ENCODE results near the gene REL.
"Not testable (repeated sequence)": the region's sequence is repeated elsewhere in the genome, so short reads cannot be mapped to it uniquely, and the experiment has no call there.

REL gene

DNA sequence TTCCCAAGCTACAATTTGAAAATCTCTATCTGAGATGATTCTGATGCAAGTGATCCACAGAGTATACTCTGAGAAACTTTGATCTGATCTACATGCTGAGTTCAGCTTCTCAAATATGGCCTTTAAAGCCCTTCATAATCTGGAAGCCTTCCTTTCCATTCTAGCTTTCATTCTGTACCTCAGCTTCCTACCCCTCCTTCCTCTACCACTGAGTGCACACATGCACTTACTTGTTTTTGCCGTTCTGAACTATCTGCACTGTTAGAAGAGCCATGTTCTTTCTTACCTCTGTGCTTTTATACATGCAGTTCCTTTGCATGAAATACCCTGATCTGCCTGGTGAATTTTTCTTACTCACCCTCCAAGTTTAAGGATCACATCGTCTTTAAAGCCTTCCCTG, 25.0 kb downstream of the REL start:
- in situ Hi-C loops (cut with MboI; ENCODE audit: low sequenced_read_pairs) = no loop called here

DNA sequence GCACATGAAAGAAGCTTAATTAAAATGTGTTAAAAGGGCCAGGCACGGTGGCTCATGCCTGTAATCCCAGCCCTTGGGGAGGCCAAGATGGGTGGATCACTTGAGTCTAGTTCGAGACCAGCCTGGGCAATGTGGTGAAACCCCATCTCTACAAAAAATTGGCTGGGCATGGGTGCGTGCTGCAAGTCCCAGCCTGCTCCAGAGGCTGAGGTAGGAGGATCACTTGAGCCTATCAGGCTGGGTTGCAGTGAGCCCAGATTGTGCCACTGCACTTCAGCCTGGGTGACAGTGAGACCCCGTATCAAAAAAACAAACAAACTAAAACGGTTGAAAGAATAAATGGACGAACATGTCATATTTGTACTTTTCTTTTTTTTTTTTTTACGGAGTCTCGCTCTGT, 26.0 kb downstream of the REL start:
- in situ Hi-C loops (cut with MboI; ENCODE audit: low sequenced_read_pairs) = no loop called here

DNA sequence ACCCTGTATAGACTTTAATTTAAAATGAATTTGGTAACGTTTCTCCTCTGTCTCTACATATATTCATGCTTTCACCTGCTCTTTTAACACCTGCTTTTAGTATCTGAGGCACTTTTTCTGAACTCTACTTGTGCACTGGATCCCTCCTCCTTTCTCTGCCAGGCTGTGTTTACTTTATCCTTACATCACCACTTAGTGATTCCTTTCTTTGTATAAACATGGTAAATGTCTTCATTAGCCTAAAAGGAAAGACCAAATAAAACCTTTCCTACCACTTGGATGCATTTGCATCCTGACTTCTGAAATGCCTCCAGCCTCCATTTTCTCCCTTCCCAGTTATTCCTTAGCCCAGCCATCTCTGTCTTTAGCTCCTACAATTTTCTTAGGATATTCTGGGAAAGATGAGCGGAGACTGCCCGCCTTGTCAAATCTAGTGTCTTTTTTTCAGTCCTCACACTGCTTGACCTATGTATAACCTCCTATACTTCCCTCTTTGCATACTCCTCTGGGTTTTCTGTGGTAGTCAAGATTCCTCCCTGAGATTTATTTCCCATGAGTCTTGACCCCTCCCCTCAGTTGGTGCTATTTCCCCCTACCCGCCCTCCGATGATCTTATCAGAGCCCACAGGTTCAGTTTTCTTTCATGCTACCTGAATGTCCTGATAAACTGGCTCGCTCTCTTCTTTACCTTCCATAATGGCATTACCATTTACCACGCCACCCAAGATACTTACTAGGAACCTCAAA, 44.8 kb downstream of the REL start:
- in situ Hi-C loops (cut with MboI; ENCODE audit: low sequenced_read_pairs) = no loop called here

DNA sequence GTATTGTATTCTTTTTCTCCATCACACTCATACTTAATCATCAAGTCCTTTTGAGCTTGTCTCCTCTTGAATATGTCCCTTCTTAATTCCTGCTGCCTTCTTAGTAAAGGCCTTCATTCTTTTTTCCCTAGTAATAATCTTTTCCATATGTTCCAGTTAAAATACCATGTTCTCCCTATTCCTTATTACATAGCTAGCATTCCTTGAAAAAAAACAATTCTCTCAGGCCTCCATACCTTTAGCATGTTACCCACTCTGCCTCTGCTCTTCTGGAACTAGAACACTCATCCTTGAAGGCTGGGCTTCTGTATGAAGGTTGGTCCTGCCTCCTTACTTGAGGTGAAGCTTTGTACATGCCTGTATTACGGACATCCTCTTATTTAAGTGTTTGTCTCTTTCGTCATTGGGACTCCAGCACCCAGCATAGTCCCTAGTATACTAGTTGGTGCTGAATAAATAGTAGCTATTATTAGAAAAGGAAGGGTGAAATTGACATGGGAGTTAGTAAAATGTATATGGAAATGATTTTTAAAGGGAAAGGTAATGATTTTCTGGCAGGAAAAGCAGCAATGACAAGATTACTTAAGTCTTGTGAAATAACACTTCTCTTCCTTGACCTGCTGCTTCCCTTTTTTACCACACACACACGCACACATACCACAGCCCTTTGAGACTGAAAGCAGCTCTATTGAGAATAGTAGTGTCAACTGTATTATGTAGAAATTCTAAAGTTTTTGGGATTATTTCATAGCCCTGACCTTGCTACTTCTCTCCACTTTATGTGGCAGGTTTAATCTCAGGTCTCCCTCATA, 45.6 kb downstream of the REL start:
- in situ Hi-C loops (cut with MboI; ENCODE audit: low sequenced_read_pairs) = no loop called here

DNA sequence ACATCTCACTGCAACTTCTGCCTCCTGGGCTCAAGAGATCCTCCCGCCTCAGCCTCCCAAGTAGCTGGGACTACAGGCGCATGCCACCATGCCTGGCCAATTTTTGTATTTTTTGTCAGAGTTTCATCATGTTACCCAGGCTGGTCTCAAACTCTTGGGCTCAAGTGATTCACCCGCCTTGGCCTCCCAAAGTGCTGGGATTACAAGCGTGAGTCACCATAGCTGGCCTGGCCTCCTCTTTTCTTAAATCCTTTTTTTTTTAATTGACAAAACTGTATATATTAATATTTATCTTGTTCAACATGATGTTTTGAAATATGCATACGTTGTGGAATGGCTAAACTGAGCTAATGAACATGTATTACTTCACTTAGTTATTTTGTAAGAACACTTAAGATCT, 50.7 kb downstream of the REL start:
- in situ Hi-C loops (cut with MboI; ENCODE audit: low sequenced_read_pairs) = not testable (repeated sequence)

DNA sequence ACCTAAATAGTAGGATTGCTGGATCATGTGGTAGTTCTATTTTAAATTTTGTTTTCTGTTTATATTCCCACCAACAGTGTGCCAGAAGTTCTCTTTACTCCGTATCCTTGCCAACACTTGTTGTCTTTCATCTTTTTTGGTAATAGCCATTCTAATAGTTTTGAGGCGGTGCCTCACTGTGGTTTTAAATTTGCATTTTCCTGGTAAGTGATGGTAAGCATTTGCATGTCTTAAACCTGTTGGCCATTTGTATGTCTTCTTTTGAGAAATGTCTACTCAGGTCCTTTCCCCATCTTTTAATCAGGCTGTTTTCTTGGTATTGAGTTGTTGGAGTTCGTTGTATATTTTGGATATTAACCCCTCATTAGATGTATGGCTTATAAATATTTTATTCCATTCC, 51.6 kb downstream of the REL start:
- in situ Hi-C loops (cut with MboI; ENCODE audit: low sequenced_read_pairs) = no loop called here

DNA sequence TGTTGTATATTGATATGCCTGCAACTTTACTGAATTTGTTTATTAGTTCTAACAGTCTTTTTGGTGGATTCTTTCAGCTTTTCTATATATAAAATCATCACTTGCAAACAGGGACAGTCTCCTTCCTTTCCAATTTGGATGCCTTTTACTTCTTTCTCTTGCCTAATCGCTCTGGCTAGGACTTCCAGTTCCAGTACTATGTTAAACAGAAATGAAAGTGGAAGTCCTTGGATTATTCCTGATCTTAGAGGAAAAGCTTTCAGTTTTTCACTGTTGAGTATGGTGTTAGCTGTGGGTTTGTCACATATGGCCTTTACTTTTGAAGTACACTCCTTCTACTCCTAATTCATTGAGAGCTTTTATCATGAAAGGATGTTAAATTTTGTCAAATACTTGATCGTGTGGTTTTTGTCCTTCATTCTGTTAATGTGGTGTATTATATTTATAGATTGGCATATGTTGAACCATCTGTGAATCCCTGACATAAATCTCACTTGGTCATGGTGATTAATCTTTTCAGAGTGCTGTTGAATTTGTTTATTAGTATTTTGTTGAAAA, 52.9 kb downstream of the REL start:
- in situ Hi-C loops (cut with MboI; ENCODE audit: low sequenced_read_pairs) = no loop called here

DNA sequence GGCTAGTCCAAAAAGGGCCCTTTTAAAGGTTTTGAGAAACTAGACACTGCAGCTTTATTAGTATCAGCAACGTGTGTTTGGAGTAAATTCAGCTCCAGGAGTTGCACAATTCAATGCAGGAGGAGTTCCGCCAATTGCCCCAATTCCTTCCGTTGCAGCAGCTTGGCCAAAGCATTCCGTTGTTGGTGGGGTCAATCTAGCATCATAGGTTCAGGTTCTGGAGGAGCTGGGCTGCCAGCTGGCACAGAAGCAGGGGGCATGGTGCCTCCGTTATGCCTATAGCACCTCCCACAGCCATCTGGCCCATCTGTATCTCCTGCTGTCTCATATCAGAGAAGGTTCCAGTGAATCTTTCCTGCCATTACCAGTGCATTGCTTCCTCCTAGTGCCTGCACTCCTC, 55.4 kb downstream of the REL start:
- in situ Hi-C loops (cut with MboI; ENCODE audit: low sequenced_read_pairs) = no loop called here

DNA sequence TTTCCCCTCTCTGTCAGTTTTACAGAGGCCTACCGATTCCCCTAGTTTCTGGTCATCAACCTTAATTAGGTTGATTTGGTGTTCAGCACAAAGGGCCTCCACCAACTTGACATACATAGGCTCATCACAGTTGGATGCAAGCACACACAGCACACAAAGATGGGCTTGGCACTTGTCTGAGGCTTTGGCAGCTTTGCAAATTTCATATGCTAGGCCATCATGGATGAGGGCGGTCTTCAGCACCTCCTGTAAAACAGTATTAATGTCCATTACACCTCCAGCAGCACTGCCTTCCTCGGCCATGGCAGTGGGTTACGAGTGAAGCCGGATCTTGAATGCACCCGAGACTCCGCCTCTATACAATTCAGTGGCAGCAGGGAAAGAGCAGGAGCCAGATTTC, 56.9 kb downstream of the REL start:
- in situ Hi-C loops (cut with MboI; ENCODE audit: low sequenced_read_pairs) = no loop called here

DNA sequence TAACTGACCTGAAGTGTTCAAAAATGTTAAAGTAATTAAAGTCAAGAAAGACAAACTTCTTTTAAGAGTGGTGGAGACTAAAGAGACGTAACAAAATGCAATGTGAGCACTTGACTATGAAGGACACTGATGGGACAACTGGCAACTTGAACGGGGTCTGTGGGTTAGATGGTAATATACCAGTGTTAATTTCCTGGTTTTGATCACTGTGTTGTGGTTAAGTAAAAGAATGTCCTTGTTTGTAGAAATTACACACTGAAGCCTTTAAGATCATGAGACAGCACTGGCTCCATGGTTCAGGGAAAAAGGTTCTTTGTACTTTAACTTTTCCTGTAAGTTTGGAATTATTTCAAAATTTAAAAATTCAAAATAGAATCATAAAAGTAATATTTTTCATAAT, 58.2 kb downstream of the REL start:
- in situ Hi-C loops (cut with MboI; ENCODE audit: low sequenced_read_pairs) = no loop called here

DNA sequence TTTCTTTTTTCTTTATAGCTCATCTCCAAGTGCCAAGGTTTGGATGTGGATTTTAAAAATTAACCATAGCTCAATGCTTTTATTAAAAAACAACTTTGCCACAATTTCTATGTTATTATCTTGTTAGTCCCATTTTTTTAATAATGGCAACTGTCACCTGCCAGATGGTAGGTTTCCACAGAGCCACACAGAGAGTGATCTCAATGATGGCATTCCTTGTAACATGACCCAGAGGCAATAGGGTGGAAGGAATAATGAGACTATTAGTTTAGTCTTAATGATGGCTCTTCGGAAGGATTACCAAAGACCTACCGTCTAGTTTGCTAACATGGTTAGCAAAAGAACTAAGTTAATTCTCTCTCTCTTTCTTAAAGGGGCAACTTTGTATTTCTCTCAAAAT, 64.0 kb downstream of the REL start:
- in situ Hi-C loops (cut with MboI; ENCODE audit: low sequenced_read_pairs) = no loop called here

DNA sequence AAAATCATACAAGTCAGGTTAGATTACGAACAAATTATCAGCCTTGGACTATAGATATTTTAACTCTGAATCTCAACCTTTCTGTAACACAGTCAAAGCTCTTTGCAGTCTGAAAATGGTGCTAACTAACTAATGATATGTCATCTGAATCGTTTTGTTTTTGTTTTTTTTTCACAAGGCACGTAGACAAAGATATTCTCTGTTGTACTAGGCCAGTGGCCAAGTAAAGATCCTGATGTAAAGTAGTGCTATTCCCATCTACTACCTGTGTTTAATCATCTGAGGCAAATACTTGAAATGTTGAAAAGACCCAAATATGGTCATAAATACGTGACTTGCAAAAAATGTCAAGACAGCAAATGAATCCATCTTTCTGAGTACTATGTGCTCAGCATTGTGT, 65.7 kb downstream of the REL start:
- in situ Hi-C loops (cut with MboI; ENCODE audit: low sequenced_read_pairs) = no loop called here

DNA sequence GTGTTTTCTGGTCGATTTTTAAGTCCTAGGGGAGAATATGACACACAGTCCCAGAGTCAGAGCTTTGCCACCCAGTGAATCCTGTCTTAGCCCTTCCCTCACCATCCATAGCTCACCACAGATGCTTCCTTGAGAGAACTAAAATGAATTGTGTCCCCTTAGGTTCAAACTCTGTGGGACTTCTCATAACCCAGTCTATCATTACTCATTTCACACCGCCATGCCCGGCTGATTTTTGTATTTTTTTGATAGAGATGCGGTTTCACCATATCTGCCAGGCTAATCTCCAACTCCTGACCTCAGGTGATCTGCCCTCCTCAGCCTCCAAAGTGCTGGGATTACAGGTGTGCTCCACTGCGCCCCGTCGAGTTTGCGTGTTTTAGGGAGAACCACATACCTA, 66.8 kb downstream of the REL start:
- in situ Hi-C loops (cut with MboI; ENCODE audit: low sequenced_read_pairs) = no loop called here

DNA sequence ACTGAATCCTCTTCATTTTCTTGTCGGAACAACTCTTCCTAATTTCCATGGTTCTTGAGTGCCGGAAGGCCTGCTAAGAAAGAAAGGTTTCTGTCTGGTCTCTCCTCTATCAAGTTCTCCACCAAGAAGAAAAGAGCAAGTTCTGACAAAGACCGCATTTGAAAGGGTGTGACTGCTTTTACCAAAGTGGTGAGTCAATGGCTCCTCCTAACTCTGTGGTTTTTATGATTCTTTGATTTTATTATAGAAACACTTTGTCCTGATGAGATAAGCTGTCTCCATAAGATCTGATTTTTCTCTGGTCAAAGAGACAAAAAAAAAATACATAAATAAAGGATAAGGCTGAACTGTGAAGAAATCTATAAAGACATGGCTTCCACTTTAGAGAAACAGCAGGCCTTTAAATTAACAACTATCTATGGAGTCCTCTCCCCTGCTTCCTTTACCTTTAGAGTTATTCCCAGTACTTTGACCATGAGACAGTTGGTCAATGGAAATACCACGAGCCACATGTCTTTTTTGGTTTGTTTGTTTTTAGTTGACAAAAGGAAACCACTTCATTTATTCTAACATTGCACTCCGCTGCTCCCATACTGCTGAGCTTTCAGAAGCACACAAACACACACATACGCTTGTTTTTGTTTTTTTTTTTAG, 67.7 kb downstream of the REL start:
- in situ Hi-C loops (cut with MboI; ENCODE audit: low sequenced_read_pairs) = no loop called here

DNA sequence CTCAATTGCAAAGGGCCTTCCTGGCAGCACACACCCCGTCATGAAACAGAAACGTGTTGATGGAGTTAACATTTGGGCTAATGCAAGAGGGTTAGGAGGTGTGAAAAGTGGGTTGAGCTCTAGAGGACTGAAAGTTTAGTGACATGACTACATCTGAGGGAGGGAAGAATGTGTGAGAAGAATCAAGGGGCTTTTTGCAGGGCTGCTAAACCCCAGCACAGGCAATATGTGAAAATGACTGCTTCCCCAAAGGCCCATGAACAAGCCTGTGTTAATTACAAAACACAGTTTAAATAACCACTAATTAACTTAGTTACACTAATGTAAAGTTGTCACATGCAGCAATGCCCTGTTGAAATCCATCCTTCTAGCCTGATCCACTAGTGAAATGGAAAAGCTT, 72.8 kb downstream of the REL start:
- in situ Hi-C loops (cut with MboI; ENCODE audit: low sequenced_read_pairs) = no loop called here

DNA sequence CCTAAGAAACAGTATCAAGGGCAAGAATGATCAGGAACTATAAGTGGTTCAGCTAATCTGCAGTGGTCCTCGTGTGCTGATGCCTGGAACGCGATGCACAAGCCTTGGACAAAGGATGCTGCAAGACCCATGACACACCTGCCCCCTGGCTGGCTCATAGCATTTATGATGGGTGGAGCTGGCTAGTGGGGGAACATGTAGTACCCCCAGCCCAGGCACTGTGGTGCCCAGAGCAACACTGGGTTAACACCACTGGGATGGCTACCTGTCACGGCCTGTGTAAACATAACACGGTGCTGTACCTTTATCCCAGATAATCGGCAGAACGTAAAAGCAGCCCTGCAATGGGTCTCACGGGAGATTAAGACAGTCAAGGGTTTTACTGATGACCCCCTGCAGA, 75.8 kb downstream of the REL start:
- in situ Hi-C loops (cut with MboI; ENCODE audit: low sequenced_read_pairs) = no loop called here

DNA sequence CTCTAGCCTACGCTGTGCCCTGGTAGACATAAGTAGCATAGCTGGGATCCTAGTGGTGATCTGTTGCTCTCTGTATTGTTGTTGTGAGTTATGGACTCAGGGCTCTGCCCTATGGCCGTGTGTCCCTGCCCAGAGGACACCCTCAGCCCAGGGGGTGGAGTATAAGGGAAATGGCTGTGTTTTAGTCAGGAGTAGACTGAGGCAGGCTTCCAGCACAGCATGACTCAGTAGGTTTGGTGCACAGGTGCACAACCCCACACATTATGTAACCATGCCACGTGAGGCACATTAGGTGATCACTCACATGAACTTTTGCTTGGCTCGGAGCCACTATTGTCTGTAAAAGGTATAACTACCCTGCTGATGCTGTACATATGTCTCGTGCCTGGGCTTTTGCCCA, 76.3 kb downstream of the REL start:
- in situ Hi-C loops (cut with MboI; ENCODE audit: low sequenced_read_pairs) = no loop called here

DNA sequence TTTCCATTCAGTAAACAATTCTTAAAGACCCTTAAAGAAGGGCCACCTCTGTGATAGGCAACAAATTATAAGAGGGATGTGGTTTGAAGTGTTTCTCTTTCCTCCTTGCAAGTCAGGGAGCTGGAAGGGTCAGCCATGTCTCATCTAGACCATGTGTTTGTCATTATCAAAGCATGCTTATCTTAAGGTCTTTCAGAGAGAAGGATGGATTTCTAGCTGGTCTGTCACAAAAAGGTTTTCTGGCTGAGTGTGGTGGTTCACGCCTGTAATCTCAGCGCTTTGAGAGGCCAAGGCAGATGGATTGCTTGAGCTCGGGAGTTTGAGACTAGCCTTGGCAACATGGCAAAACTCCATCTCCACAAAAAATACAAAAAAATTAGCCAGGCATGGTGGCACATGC, 77.0 kb downstream of the REL start:
- in situ Hi-C loops (cut with MboI; ENCODE audit: low sequenced_read_pairs) = no loop called here

DNA sequence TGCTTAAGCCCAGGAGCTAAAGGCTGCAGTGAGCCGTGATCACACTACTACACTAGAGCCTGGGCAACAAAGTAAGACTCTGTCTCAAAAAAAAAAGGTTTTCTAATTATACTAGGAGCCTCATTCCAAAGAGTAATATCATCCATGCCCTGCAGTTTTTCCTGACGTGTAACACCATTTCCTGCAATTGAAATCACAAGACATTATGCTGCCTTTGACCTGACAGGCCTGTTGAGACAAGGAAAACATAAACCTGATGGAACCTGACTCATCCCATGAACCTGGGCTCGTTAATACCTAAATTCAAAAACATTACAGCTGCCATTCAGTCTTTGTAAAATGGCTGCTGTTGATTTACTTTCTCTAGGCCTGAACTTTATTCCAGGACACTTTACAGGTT, 77.4 kb downstream of the REL start:
- in situ Hi-C loops (cut with MboI; ENCODE audit: low sequenced_read_pairs) = no loop called here

DNA sequence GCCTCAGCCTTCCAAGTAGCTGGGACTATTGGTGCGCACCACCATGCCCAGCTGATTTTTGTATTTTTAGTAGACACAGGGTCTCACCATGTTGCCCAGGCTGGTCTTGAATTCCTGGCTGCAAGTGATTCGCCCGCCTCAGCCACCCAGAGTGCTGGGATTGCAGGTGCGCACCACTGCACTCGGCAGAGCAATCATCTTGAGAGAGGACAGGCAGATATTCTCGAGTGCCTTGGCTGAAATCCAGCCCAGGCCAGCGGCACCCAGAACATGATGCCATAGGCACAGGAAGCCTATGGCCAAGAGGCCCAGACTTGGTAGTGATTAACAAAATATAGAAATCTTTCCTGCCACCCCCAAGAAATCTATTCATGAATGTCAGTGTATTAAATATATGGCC, 78.1 kb downstream of the REL start:
- in situ Hi-C loops (cut with MboI; ENCODE audit: low sequenced_read_pairs) = no loop called here

DNA sequence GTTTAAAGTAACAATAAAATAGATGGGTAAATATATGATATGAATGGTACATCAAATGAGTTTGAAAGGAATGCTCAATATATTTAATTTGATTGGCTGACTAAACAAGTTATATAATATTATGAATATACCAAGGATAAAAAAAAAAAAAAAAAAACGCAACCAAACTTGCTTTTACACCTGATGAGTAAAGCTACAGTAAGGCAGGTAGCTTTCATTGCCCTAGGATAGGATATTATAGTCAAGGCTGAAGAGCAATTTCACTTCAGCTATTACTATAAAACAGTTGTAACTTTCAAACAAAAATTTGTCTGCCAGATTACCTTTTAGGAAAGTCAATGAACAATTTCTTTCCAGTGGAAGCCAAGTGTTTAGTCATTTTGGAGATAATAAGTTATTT, 79.3 kb downstream of the REL start:
- in situ Hi-C loops (cut with MboI; ENCODE audit: low sequenced_read_pairs) = no loop called here

DNA sequence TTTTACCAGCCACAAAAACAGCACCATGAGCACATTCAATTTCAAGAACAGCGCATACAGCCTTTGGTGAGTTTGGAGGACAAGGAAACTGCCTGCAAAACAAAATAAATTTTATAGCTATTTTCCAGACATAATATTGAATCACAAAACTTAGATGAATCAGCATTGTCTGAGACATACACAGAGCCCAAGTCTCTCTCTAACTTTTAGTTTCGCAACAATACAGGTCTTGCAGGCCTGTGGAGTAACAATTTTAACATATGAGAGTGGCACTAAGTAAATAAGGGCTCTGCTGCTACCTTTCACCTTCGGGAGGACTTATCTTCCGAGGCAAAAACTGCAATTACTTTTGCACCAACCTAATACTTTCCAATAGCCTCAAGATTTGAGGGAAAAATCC, 80.1 kb downstream of the REL start:
- in situ Hi-C loops (cut with MboI; ENCODE audit: low sequenced_read_pairs) = no loop called here

All from HL-60/S4 treated with retinoic acid at 250 ng/mL for 4 days and 3 days (cell line).